AG09309 (cell line): Measurements from ENCODE around the gene MICAL3.

Source experiments
- DNase-seq: peaks from one replicate; pipeline ENCODE4 v3.0.0-alpha.2; 2010; ENCODE audit warnings: low read depth
- H3K4me3 ChIP-seq: 2 replicates; pipeline ENCODE4 v1.5.1; 2011; ENCODE audit warnings: mild to moderate bottlenecking, low read depth, low read length, moderate library complexity; ENCODE audit not compliant: control insufficient read depth
- CTCF ChIP-seq: IDR thresholded peaks from 2 replicates; pipeline ENCODE4 v1.5.1; 2011; ENCODE audit warnings: mild to moderate bottlenecking, low read depth, low read length, inconsistent platforms; ENCODE audit not compliant: insufficient read depth, control insufficient read depth; ENCODE audit errors: missing control alignments

The MICAL3 gene

GRCh38 chr22:17861909-17862308 is 162.5 kb downstream of the MICAL3 start:
- H3K4me3 ChIP-seq = no peak overlapping the region
- no peak for TF ChIP-seq CTCF
- DNase-seq = no peak

GRCh38 chr22:17860220-17860965 is 164.0 kb downstream of the MICAL3 start:
- H3K4me3 ChIP-seq = no peak overlapping the region
- no peak for TF ChIP-seq CTCF
- DNase-seq = no peak

GRCh38 chr22:17858033-17858432 is 166.3 kb downstream of the MICAL3 start:
- no peak for DNase-seq
- no peak for TF ChIP-seq CTCF
- no peak overlapping the region for H3K4me3 ChIP-seq

- DNase-seq = no peak
- no peak for TF ChIP-seq CTCF
- H3K4me3 ChIP-seq = no peak overlapping the region
Observed at GRCh38 chr22:17855572-17856290, 168.6 kb downstream of the MICAL3 start.

GRCh38 chr22:17853073-17853472 is 171.3 kb downstream of the MICAL3 start:
- TF ChIP-seq CTCF = no peak
- no peak for DNase-seq

GRCh38 chr22:17851759-17852158 is 172.6 kb downstream of the MICAL3 start:
- no peak for DNase-seq
- no peak overlapping the region for H3K4me3 ChIP-seq
- no peak for TF ChIP-seq CTCF

More at GRCh38 chr22:17853073-17853472, 171.3 kb downstream of the MICAL3 start:
- H3K4me3 ChIP-seq = no peak overlapping the region
